Endodermal cell (in vitro differentiated cells): ENCODE measurements around the gene NEAT1. TPM values are rescaled to one million over a fixed set of nuclear protein-coding genes. Genes with fewer than 3 reads are reported as not detected.

ENCODE experiments used
- DNase-seq: peaks from one replicate; pipeline ENCODE4 v3.0.0-alpha.2; 2017
- H3K27ac ChIP-seq: 2 replicates; pipeline ENCODE4 v1.5.1; 2013; ENCODE audit warnings: mild to moderate bottlenecking, low read depth, low read length, moderate library complexity
- H3K27me3 ChIP-seq: 2 replicates; pipeline ENCODE4 v1.6.1; 2013; ENCODE audit warnings: mild to moderate bottlenecking, low read length, moderate library complexity; ENCODE audit not compliant: insufficient read depth, control insufficient read depth, poor library complexity, severe bottlenecking
- H3K36me3 ChIP-seq: 2 replicates; pipeline ENCODE4 v1.7.0; 2013; ENCODE audit warnings: mild to moderate bottlenecking, low read length, moderate library complexity; ENCODE audit not compliant: control insufficient read depth, insufficient read depth
- H3K4me1 ChIP-seq: one replicate; pipeline ENCODE4 v1.7.0; 2013; ENCODE audit warnings: low read length; ENCODE audit not compliant: control insufficient read depth, insufficient read depth
- H3K4me3 ChIP-seq: 2 replicates; pipeline ENCODE4 v1.5.1; 2013; ENCODE audit warnings: mild to moderate bottlenecking, low read length, moderate library complexity
- H3K9ac ChIP-seq: 2 replicates; pipeline ENCODE4 v1.6.1; 2013; ENCODE audit warnings: mild to moderate bottlenecking, low read length, moderate library complexity; ENCODE audit not compliant: poor library complexity, severe bottlenecking; ENCODE audit errors: extremely low read depth
- H3K9me3 ChIP-seq: 2 replicates; pipeline ENCODE4 v1.6.1; 2013; ENCODE audit warnings: mild to moderate bottlenecking, low read length, moderate library complexity; ENCODE audit not compliant: control insufficient read depth
- H3K27ac Mint-ChIP-seq: 2 replicates; pipeline ENCODE4 v1.8.0; 2020; ENCODE audit warnings: mixed read lengths
- H3K27me3 Mint-ChIP-seq: 2 replicates; pipeline ENCODE4 v1.8.0; 2021; ENCODE audit warnings: mild to moderate bottlenecking, mixed read lengths; ENCODE audit not compliant: insufficient read depth
- H3K36me3 Mint-ChIP-seq: 2 replicates; pipeline ENCODE4 v1.8.0; 2020; ENCODE audit warnings: low read depth, mixed read lengths
- H3K4me1 Mint-ChIP-seq: 2 replicates; pipeline ENCODE4 v1.8.0; 2020; ENCODE audit warnings: mixed read lengths
- H3K4me3 Mint-ChIP-seq: 2 replicates; pipeline ENCODE4 v1.8.0; 2020; ENCODE audit warnings: mild to moderate bottlenecking, moderate library complexity, mixed read lengths
- H3K9me3 Mint-ChIP-seq: 2 replicates; pipeline ENCODE4 v1.8.0; 2020; ENCODE audit warnings: mild to moderate bottlenecking, mixed read lengths
- WGBS, 2 experiments: methylation state at CpG; one replicate each; pipeline versions ENCODE4 v1.1.5 to v1.1.7; 2013; ENCODE audit warnings: missing lambda C conversion rate in 2 of 2, mixed read lengths in 1 of 2; ENCODE audit not compliant: insufficient coverage in 1 of 2, insufficient read length in 1 of 2; 5-methylcytosine and 5-hydroxymethylcytosine counted together
- total RNA-seq, 2 donors: library from RNA; stranded (reverse); fragmentation: NEBNext Ultra II Directional in 1 of 2; extraction: Animal tissue kit (Norgen Biotek cat#: 25700) in 1 of 2; gene quantifications; 2 replicates in 1 of 2; 3 replicates in 1 of 2; pipeline ENCODE4 v1.2.1, GENCODE V29; 2021
- TF ChIP-seq, protein P1 (sequence below): fragments of 200-600 bp; sonication (generic); conservative IDR thresholded peaks from 2 replicates; pipeline ENCODE4 v1.5.0; 2021; ENCODE audit warnings: antibody characterized with exemption, mild to moderate bottlenecking

NEAT1 gene
- total RNA-seq, 2 donors from 2014 or later: 61.3 to 85.2 TPM

DNA sequence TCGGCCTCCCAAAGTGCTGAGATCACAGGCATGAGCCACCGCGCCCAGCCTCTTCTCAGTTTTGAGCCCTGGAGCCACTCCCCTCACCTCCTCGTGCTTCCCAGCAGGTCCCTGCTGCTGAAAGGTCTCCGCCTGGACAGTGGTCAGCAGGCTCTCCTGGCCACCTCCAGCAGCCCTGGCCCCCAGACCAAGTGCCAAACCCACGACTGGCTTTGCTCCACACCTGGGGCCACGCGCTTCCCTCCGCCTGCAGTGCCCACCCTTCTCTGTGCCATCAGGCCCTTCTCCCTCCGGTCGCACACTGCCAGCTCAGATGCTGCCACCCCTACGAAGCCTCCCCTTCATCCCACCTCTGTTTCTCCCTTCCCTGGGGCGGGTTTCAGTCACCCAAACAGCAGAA is 23.3 kb upstream of the NEAT1 start:
- no peaks in the 10 kb centered on the region for H3K4me1 ChIP-seq
- no peak overlapping the region for H3K27ac ChIP-seq
- H3K9me3 ChIP-seq: no peaks in the 10 kb centered on the region
- Mint-ChIP-seq H3K4me1 (peaks cover 4% of the 10 kb centered on the region), H3K4me3 (no peak overlapping the region), H3K27me3 (no peaks in the 10 kb centered on the region), H3K36me3 (peaks cover 39% of the 10 kb centered on the region), H3K9me3 (no peaks in the 10 kb centered on the region), H3K27ac (peak overlapping the region; percentile 26)
- TF ChIP-seq, protein P1, sequence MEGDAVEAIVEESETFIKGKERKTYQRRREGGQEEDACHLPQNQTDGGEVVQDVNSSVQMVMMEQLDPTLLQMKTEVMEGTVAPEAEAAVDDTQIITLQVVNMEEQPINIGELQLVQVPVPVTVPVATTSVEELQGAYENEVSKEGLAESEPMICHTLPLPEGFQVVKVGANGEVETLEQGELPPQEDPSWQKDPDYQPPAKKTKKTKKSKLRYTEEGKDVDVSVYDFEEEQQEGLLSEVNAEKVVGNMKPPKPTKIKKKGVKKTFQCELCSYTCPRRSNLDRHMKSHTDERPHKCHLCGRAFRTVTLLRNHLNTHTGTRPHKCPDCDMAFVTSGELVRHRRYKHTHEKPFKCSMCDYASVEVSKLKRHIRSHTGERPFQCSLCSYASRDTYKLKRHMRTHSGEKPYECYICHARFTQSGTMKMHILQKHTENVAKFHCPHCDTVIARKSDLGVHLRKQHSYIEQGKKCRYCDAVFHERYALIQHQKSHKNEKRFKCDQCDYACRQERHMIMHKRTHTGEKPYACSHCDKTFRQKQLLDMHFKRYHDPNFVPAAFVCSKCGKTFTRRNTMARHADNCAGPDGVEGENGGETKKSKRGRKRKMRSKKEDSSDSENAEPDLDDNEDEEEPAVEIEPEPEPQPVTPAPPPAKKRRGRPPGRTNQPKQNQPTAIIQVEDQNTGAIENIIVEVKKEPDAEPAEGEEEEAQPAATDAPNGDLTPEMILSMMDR: no peak
- H3K36me3 ChIP-seq: peaks cover 14% of the 10 kb centered on the region
- H3K27me3 ChIP-seq: no peaks in the 10 kb centered on the region
- H3K4me3 ChIP-seq: no peak overlapping the region
- DNase-seq: no peak
- 92% methylated on average over 9 to 13 of the region's 13 CpGs for WGBS, 2 experiments
- no peak overlapping the region for H3K9ac ChIP-seq

- Histone ChIP-seq H3K4me3 (no peak overlapping the region), H3K9ac (no peak overlapping the region), H3K27me3 (no peaks in the 10 kb centered on the region), H3K4me1 (no peaks in the 10 kb centered on the region), H3K36me3 (peaks cover 19% of the 10 kb centered on the region), H3K9me3 (no peaks in the 10 kb centered on the region), H3K27ac (no peak overlapping the region)
- 91 to 100% methylated on average over 3 to 10 of the region's 10 CpGs for WGBS, 2 experiments
- TF ChIP-seq, protein P1: no peak
- Mint-ChIP-seq H3K4me1 (peaks cover 4% of the 10 kb centered on the region), H3K9me3 (no peaks in the 10 kb centered on the region), H3K4me3 (no peak overlapping the region), H3K27me3 (no peaks in the 10 kb centered on the region), H3K36me3 (peaks cover 44% of the 10 kb centered on the region), H3K27ac (no peak overlapping the region)
- no peak for DNase-seq
Observed at GRCh38 chr11:65399845-65400244, 22.8 kb upstream of the NEAT1 start.

GRCh38 chr11:65400307-65401072 is 22.1 kb upstream of the NEAT1 start:
- Mint-ChIP-seq H3K36me3 (peaks cover 49% of the 10 kb centered on the region), H3K27me3 (no peaks in the 10 kb centered on the region), H3K4me1 (peaks cover 4% of the 10 kb centered on the region), H3K4me3 (no peak overlapping the region), H3K27ac (no peak overlapping the region), H3K9me3 (no peaks in the 10 kb centered on the region)
- TF ChIP-seq, protein P1: no peak
- Histone ChIP-seq H3K27me3 (no peaks in the 10 kb centered on the region), H3K4me1 (no peaks in the 10 kb centered on the region), H3K9me3 (no peaks in the 10 kb centered on the region), H3K27ac (no peak overlapping the region), H3K36me3 (peaks cover 19% of the 10 kb centered on the region), H3K9ac (no peak overlapping the region), H3K4me3 (no peak overlapping the region)
- WGBS, 2 experiments: 92 to 94% methylated on average over 7 to 16 of the region's 17 CpGs
- DNase-seq: no peak
